Left lobe of liver (tissue), 2 donors: ENCODE results near the gene TP53BP2. TPM values are rescaled to one million over a fixed set of nuclear protein-coding genes. Genes with fewer than 3 reads are reported as not detected.

Experiments
- ATAC-seq: fragments of 200-7000 bp; cut with Tn5 transposase; one replicate; pipeline ENCODE4 v1.9.1; 2020; ENCODE audit warnings: mild to moderate bottlenecking, moderate library complexity
- DNase-seq: peaks from one replicate; pipeline ENCODE4 v3.0.0-alpha.2; 2020; ENCODE audit warnings: low spot score
- total RNA-seq: library from RNA; stranded (reverse); gene quantifications from one replicate; pipeline ENCODE4 v1.2.1, GENCODE V29; 2021
- donor health status: DM: no; HTN: no; CAD: no; lungs with moderate emphysema.
- donor health status: DM: no; HTN: yes; CAD: no.

TP53BP2 gene
- total RNA-seq, 1 donor from 2014 or later: 11.6 TPM

- DNase-seq (no peak), ATAC-seq (no peak)
These were observed 115.8 kb downstream of the TP53BP2 start for GRCh38 chr1:223729906-223730305.

Other genes starting within 250 kb of the TP53BP2 start
- 0.33 TPM for gene CAPN8, start 180.2 kb downstream of the TP53BP2 start, total RNA-seq
- gene CAPN2, start 133.4 kb downstream of the TP53BP2 start, total RNA-seq: 25.1 TPM